Measurements from ENCODE around the gene PARP14.

- TF ChIP-seq CTCF (IDR thresholded peaks at IDR 0.05; ENCODE audit: low read depth, low read length) (no peak), MYC (IDR thresholded peaks at IDR 0.05; ENCODE audit: low read depth, low read length) (no peak)
Observed at GRCh38 chr3:122725106-122725505, 44.5 kb downstream of the PARP14 start.

Measured in NB4 (cell line).